ENCODE data around the gene GRM4.

- TF ChIP-seq POLR2AphosphoS5 (IDR thresholded peaks at IDR 0.05; ENCODE audit: low read depth, low read length) (no peak), RCOR1 (IDR thresholded peaks at IDR 0.05; ENCODE audit: low read length) (no peak), CTCF (IDR thresholded peaks at IDR 0.05) (no peak), CHD2 (IDR thresholded peaks at IDR 0.05; ENCODE audit: low read length, partially characterized antibody) (no peak), YY1 (IDR thresholded peaks at IDR 0.05; ENCODE audit: low read depth) (no peak), TAF1 (IDR thresholded peaks at IDR 0.05; ENCODE audit: borderline replicate concordance, low read depth, low read length) (no peak), MXI1 (IDR thresholded peaks at IDR 0.05; ENCODE audit: low read depth, low read length) (no peak), ZBTB33 (IDR thresholded peaks at IDR 0.05; ENCODE audit: borderline replicate concordance, low read depth) (no peak), GATA2 (CRISPR knock-in tag; IDR thresholded peaks at IDR 0.05) (no peak), NFIC (IDR thresholded peaks at IDR 0.05; ENCODE audit: borderline replicate concordance) (no peak), EZH2phosphoT487 (IDR thresholded peaks at IDR 0.05; ENCODE audit: borderline replicate concordance, low read depth) (no peak), SMC3 (IDR thresholded peaks at IDR 0.05; ENCODE audit: low read depth, low read length) (no peak), EP300 (IDR thresholded peaks at IDR 0.05; ENCODE audit: borderline replicate concordance in 1 of 2, low read depth in 1 of 2, low read length in 1 of 2) (no peak)
- TF ChIP-seq, protein P1, sequence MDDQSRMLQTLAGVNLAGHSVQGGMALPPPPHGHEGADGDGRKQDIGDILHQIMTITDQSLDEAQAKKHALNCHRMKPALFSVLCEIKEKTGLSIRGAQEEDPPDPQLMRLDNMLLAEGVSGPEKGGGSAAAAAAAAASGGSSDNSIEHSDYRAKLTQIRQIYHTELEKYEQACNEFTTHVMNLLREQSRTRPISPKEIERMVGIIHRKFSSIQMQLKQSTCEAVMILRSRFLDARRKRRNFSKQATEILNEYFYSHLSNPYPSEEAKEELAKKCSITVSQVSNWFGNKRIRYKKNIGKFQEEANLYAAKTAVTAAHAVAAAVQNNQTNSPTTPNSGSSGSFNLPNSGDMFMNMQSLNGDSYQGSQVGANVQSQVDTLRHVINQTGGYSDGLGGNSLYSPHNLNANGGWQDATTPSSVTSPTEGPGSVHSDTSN (IDR thresholded peaks at IDR 0.05) = no peak
Observed at GRCh38 chr6:34169897-34170296, 24.0 kb upstream of the GRM4 start.

Measured in SK-N-SH (cell line).